ENCODE data around the gene SLC25A44. TPM values are rescaled to one million over a fixed set of nuclear protein-coding genes. Genes with fewer than 3 reads are reported as not detected.

SLC25A44 gene
- total RNA-seq, 1 experiment from 2014 or later, result 40.2 TPM

DNA sequence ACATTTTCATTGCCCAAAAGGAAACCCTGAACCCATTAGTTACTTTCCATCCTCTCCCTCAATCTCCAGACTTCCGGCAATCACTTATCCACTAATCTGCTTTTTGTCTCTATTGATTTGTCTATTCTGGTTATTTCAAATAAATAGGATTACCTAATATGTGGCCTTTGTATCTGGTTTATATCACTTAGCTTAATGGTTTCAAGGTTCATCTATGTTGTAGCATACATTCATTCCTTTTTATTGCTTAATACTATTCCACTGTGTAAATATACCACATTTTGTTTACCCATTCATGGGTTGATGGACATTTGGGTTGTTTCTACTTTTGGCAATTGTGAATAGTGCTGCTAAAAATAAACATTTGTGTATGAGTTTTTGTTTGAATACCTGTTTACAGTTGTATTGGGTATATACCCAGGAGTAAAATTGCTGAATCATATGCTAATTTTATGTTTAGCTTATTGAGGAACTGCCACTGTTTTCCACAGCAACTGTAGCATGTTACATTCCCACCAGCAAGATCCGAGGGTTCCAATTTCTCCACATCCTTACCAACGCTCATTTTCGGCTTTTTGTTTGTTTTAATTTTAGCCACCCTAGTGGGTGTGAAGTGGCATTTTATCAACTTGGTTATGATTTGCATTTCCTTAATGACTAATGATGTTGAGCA is 2.5 kb upstream of the SLC25A44 start:
- Histone ChIP-seq H3K23me2 (ENCODE audit: insufficient read length, low read depth, low read length, poor library complexity, severe bottlenecking) (peaks cover 11% of the 10 kb centered on the region), H3K79me2 (ENCODE audit: insufficient read depth, low read length) (peaks cover 13% of the 10 kb centered on the region; the same call in 1 of the 2 replicates), H3K56ac (ENCODE audit: insufficient read length, low read depth, low read length) (no peak overlapping the region), H3K4ac (ENCODE audit: low read depth, low read length) (no peak overlapping the region), H4K91ac (ENCODE audit: insufficient read length, low read depth, low read length) (no peak overlapping the region), H4K20me1 (ENCODE audit: control insufficient read depth, insufficient read depth, insufficient read length) (no peaks in the 10 kb centered on the region), H3K79me1 (ENCODE audit: insufficient read depth, low read depth, low read length, poor library complexity, severe bottlenecking) (peaks cover 10% of the 10 kb centered on the region), H2AFZ (ENCODE audit: low read length) (no peak overlapping the region), H2BK12ac (ENCODE audit: insufficient read length, low read depth, low read length) (no peak overlapping the region), H3K18ac (ENCODE audit: insufficient read length, low read depth, low read length) (no peak overlapping the region), H3K9ac (ENCODE audit: extremely low read depth, insufficient read length, low read length) (no peak overlapping the region), H2BK15ac (ENCODE audit: low read depth, low read length) (no peak overlapping the region), H2AK5ac (ENCODE audit: insufficient read length, low read length) (no peak overlapping the region), H2BK5ac (ENCODE audit: insufficient read length, low read length) (no peak overlapping the region), H3K4me1 (ENCODE audit: insufficient read depth, low read length) (peaks cover 10% of the 10 kb centered on the region; the same call in 1 of the 2 replicates), H3K23ac (ENCODE audit: insufficient read length, low read depth, low read length) (no peak overlapping the region), H3K9me3 (ENCODE audit: control insufficient read depth, low read depth, low read length) (peaks cover 6% of the 10 kb centered on the region), H3K14ac (ENCODE audit: insufficient read depth, low read length) (no peak overlapping the region), H4K5ac (ENCODE audit: insufficient read length, low read depth, low read length) (no peak overlapping the region), H2BK20ac (ENCODE audit: low read depth, low read length, poor library complexity, severe bottlenecking) (no peak overlapping the region), H4K8ac (replicated peaks; ENCODE audit: insufficient read length, low read depth, low read length) (no peak overlapping the region), H2BK120ac (ENCODE audit: low read depth, low read length, poor library complexity, severe bottlenecking) (no peak overlapping the region), H3K27ac (ENCODE audit: insufficient read length, low read depth, low read length) (no peak overlapping the region), H3T11ph (ENCODE audit: low read length) (no peak overlapping the region), H3K4me2 (ENCODE audit: insufficient read depth, insufficient read length, low read length) (no peak overlapping the region), H3K27me3 (ENCODE audit: insufficient read depth, low read length) (no peaks in the 10 kb centered on the region)
- Mint-ChIP-seq H3K9me3 (peaks cover 20 to 24% of the 10 kb centered on the region in 2 experiments), H3K27me3 (ENCODE audit: low read depth) (no peaks in the 10 kb centered on the region; the same call in 1 of the 2 replicates), H3K4me1 (peaks cover 30 to 31% of the 10 kb centered on the region in 2 experiments), H3K4me3 (no peak overlapping the region), H3K36me3 (ENCODE audit: insufficient read depth in 1 of 3, low read depth in 3 of 3) (peaks cover 5 to 35% (median 30%) of the 10 kb centered on the region in 3 experiments), H3K27ac (no peak overlapping the region)
- DNase-seq, result no peak
- no CpG with 5 or more reads among the region's 4 CpGs for WGBS (ENCODE audit: extremely low coverage, insufficient read length, low lambda C conversion rate)
- TF ChIP-seq, protein P1, sequence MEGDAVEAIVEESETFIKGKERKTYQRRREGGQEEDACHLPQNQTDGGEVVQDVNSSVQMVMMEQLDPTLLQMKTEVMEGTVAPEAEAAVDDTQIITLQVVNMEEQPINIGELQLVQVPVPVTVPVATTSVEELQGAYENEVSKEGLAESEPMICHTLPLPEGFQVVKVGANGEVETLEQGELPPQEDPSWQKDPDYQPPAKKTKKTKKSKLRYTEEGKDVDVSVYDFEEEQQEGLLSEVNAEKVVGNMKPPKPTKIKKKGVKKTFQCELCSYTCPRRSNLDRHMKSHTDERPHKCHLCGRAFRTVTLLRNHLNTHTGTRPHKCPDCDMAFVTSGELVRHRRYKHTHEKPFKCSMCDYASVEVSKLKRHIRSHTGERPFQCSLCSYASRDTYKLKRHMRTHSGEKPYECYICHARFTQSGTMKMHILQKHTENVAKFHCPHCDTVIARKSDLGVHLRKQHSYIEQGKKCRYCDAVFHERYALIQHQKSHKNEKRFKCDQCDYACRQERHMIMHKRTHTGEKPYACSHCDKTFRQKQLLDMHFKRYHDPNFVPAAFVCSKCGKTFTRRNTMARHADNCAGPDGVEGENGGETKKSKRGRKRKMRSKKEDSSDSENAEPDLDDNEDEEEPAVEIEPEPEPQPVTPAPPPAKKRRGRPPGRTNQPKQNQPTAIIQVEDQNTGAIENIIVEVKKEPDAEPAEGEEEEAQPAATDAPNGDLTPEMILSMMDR (conservative IDR thresholded peaks at IDR 0.05), result no peak

All from H9 (cell line).